Measurements from ENCODE around the gene SLC25A18. TPM values are rescaled to one million over a fixed set of nuclear protein-coding genes. Genes with fewer than 3 reads are reported as not detected.

SLC25A18 gene
- total and polyA plus RNA-seq, 7 experiments from 2014 or later: 0.08 TPM; not detected in 6

- Histone ChIP-seq H3K4me3 (ENCODE audit: low read length) (no peak overlapping the region), H3K4me1 (ENCODE audit: control insufficient read depth in 2 of 2, insufficient read depth in 2 of 2, low read length in 2 of 2) (no peaks in the 10 kb centered on the region), H3K27me3 (ENCODE audit: control insufficient read depth in 2 of 2, insufficient read depth in 2 of 2, low read length in 2 of 2) (no peaks in the 10 kb centered on the region), H3K36me3 (ENCODE audit: control insufficient read depth in 2 of 3, insufficient read depth in 3 of 3, low read length in 3 of 3) (peaks cover 14 to 82% (median 36%) of the 10 kb centered on the region in 3 experiments), H3K9me3 (ENCODE audit: control insufficient read depth in 2 of 3, low read length in 3 of 3) (no peaks in the 10 kb centered on the region), H3K27ac (ENCODE audit: low read depth, low read length) (no peak overlapping the region)
- peak overlapping the region in 3 of 9 donors; percentile 14 to 62 (median 25) for H3K27ac Mint-ChIP-seq
- peaks cover 24 to 53% (median 32%) of the 10 kb centered on the region in 5 donors for H3K36me3 Mint-ChIP-seq
- intact Hi-C loops (cut with micrococcal nuclease): no loop called here
- no peak overlapping the region for H3K4me3 Mint-ChIP-seq
- DNase-seq (no peak), ATAC-seq (no peak)
- H3K9me3 Mint-ChIP-seq: peaks cover 0 to 2% (median 0%) of the 10 kb centered on the region in 11 donors
- ChIA-PET POLR2A (no interaction called here), CTCF (no interaction called here)
- no peaks in the 10 kb centered on the region for H3K27me3 Mint-ChIP-seq
- peaks cover 0 to 10% (median 0%) of the 10 kb centered on the region in 7 donors for H3K4me1 Mint-ChIP-seq
Observed at GRCh38 chr22:17598318-17598717, 35.0 kb downstream of the SLC25A18 start.

DNA sequence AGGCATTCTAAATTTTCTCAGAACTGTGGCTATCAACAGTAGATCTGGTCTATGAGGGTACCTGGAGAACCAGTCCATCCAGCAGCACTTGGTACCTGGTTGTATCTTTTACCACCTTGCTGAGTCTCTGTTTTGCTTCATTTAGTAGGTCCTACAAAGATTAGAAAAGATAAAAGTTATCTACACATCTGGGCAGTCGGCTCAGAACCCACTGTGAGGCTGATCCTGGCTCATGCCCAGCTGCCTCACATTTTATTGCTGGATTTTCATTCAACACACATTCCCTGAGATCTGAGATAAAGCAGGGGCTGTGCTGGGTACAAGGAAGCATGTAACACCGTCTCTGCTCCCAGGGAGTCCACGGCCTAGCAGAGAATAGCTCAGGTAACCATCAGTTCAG lies 37.7 kb downstream of the SLC25A18 start:
- H3K9me3 Mint-ChIP-seq: peaks cover 0 to 2% (median 0%) of the 10 kb centered on the region in 11 donors
- peaks cover 13 to 67% (median 23%) of the 10 kb centered on the region in 3 experiments for H3K36me3 ChIP-seq (ENCODE audit: control insufficient read depth in 2 of 3, insufficient read depth in 3 of 3, low read length in 3 of 3)
- no peak for DNase-seq
- no peak overlapping the region for H3K27ac ChIP-seq (ENCODE audit: low read depth, low read length)
- H3K4me3 ChIP-seq (ENCODE audit: low read length): no peak overlapping the region
- peak overlapping the region in 6 of 9 donors; percentile 10 to 89 (median 45) for H3K27ac Mint-ChIP-seq
- no peak overlapping the region for H3K4me3 Mint-ChIP-seq
- ChIA-PET POLR2A (no interaction called here), CTCF (no interaction called here)
- no peaks in the 10 kb centered on the region for H3K27me3 Mint-ChIP-seq
- no peak for ATAC-seq
- no peaks in the 10 kb centered on the region for H3K9me3 ChIP-seq (ENCODE audit: control insufficient read depth in 2 of 3, low read length in 3 of 3)
- H3K36me3 Mint-ChIP-seq: peaks cover 19 to 38% (median 29%) of the 10 kb centered on the region in 5 donors
- peaks cover 0 to 13% (median 6%) of the 10 kb centered on the region in 7 donors for H3K4me1 Mint-ChIP-seq
- intact Hi-C loops (cut with micrococcal nuclease): no loop called here
- H3K27me3 ChIP-seq (ENCODE audit: control insufficient read depth in 2 of 2, insufficient read depth in 2 of 2, low read length in 2 of 2): no peaks in the 10 kb centered on the region
- H3K4me1 ChIP-seq (ENCODE audit: control insufficient read depth in 2 of 2, insufficient read depth in 2 of 2, low read length in 2 of 2): no peaks in the 10 kb centered on the region

GRCh38 chr22:17603668-17604067 lies 40.4 kb downstream of the SLC25A18 start:
- intact Hi-C loops (cut with micrococcal nuclease): no loop called here
- H3K4me1 Mint-ChIP-seq: peaks cover 0 to 16% (median 8%) of the 10 kb centered on the region in 7 donors
- no peak overlapping the region for H3K4me3 Mint-ChIP-seq
- peak overlapping the region in 3 of 9 donors; percentile 3 to 63 (median 25) for H3K27ac Mint-ChIP-seq
- Histone ChIP-seq H3K9me3 (ENCODE audit: control insufficient read depth in 2 of 3, low read length in 3 of 3) (no peaks in the 10 kb centered on the region), H3K4me3 (ENCODE audit: low read length) (no peak overlapping the region), H3K36me3 (ENCODE audit: control insufficient read depth in 2 of 3, insufficient read depth in 3 of 3, low read length in 3 of 3) (peaks cover 7 to 63% (median 15%) of the 10 kb centered on the region in 3 experiments), H3K27ac (ENCODE audit: low read depth, low read length) (no peak overlapping the region), H3K27me3 (ENCODE audit: control insufficient read depth in 2 of 2, insufficient read depth in 2 of 2, low read length in 2 of 2) (no peaks in the 10 kb centered on the region), H3K4me1 (ENCODE audit: control insufficient read depth in 2 of 2, insufficient read depth in 2 of 2, low read length in 2 of 2) (no peaks in the 10 kb centered on the region)
- peaks cover 5 to 13% (median 10%) of the 10 kb centered on the region in 5 donors for H3K36me3 Mint-ChIP-seq
- DNase-seq (no peak), ATAC-seq (no peak)
- POLR2A ChIA-PET: no interaction called here
- CTCF ChIA-PET: no interaction called here
- peaks cover 0 to 2% (median 0%) of the 10 kb centered on the region in 11 donors for H3K9me3 Mint-ChIP-seq
- H3K27me3 Mint-ChIP-seq: no peaks in the 10 kb centered on the region

- Mint-ChIP-seq H3K27me3 (no peaks in the 10 kb centered on the region), H3K4me3 (no peak overlapping the region), H3K27ac (peak overlapping the region in 1 of 9 donors; percentile 18), H3K36me3 (peaks cover 0 to 9% (median 4%) of the 10 kb centered on the region in 5 donors), H3K9me3 (no peaks in the 10 kb centered on the region), H3K4me1 (peaks cover 0 to 19% (median 10%) of the 10 kb centered on the region in 7 donors)
- no peak for ATAC-seq
- DNase-seq: no peak
- H3K27me3 ChIP-seq (ENCODE audit: control insufficient read depth in 2 of 2, insufficient read depth in 2 of 2, low read length in 2 of 2): no peaks in the 10 kb centered on the region
- ChIA-PET CTCF (no interaction called here), POLR2A (no interaction called here)
- H3K27ac ChIP-seq (ENCODE audit: low read depth, low read length): no peak overlapping the region
- no peaks in the 10 kb centered on the region for H3K4me1 ChIP-seq (ENCODE audit: control insufficient read depth in 2 of 2, insufficient read depth in 2 of 2, low read length in 2 of 2)
- peaks cover 18 to 51% (median 21%) of the 10 kb centered on the region in 3 experiments for H3K36me3 ChIP-seq (ENCODE audit: control insufficient read depth in 2 of 3, insufficient read depth in 3 of 3, low read length in 3 of 3)
- intact Hi-C loops (cut with micrococcal nuclease): no loop called here
- H3K9me3 ChIP-seq (ENCODE audit: control insufficient read depth in 2 of 3, low read length in 3 of 3): no peaks in the 10 kb centered on the region
- H3K4me3 ChIP-seq (ENCODE audit: low read length): no peak overlapping the region
Observed at GRCh38 chr22:17606496-17606895, 43.2 kb downstream of the SLC25A18 start.

DNA sequence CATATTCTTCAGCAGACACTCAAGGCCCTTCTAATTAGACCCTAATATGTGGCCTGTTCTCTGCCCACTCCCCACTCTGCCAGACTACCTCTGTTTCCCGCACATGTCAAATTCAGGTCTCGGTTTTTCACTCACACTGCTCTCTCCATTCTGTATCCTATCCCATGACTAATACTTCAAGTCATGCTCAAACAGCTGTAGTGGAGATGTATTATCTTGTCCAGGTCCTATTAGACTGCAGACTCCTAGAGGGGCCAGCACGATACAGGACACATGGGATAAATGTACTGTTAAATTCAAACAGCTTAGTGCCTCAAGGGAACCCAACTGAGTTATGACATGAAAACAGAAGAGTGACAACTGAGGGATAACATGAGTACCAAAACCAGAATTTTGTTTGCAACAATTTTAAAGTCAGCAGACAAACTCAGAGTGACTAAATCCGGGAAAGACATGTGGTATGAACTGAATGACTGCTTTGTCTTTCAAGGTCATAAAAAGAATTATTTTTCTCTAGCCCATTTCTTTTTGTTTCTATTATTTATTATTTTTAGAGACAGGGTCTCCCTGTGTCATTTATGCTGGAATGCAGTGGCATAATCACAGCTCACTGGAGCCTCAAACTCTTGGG lies 44.7 kb downstream of the SLC25A18 start:
- ChIA-PET CTCF (interaction anchor here (0.6 kb wide), 1 partner anchor 163 kb away, joined by 6 read pairs; no protein-coding TSS in a partner anchor), POLR2A (interaction anchor here (0.6 kb wide), 1 partner anchor 19 kb away, joined by 3 read pairs; no protein-coding TSS in a partner anchor)
- Histone ChIP-seq H3K4me3 (ENCODE audit: low read length) (no peak overlapping the region), H3K27ac (ENCODE audit: low read depth, low read length) (no peak overlapping the region), H3K9me3 (ENCODE audit: control insufficient read depth in 2 of 3, low read length in 3 of 3) (no peaks in the 10 kb centered on the region), H3K36me3 (ENCODE audit: control insufficient read depth in 2 of 3, insufficient read depth in 3 of 3, low read length in 3 of 3) (peaks cover 23 to 63% (median 32%) of the 10 kb centered on the region in 3 experiments), H3K4me1 (ENCODE audit: control insufficient read depth in 2 of 2, insufficient read depth in 2 of 2, low read length in 2 of 2) (no peaks in the 10 kb centered on the region), H3K27me3 (ENCODE audit: control insufficient read depth in 2 of 2, insufficient read depth in 2 of 2, low read length in 2 of 2) (no peaks in the 10 kb centered on the region)
- Mint-ChIP-seq H3K27ac (no peak overlapping the region), H3K4me1 (peaks cover 3 to 29% (median 10%) of the 10 kb centered on the region in 7 donors), H3K9me3 (no peaks in the 10 kb centered on the region), H3K36me3 (peaks cover 3 to 19% (median 9%) of the 10 kb centered on the region in 5 donors), H3K4me3 (no peak overlapping the region), H3K27me3 (no peaks in the 10 kb centered on the region)
- no peak for ATAC-seq
- no peak for DNase-seq
- intact Hi-C loops (cut with micrococcal nuclease): no loop called here

GRCh38 chr22:17612057-17612456 lies 48.8 kb downstream of the SLC25A18 start:
- H3K4me3 ChIP-seq (ENCODE audit: low read length): no peak overlapping the region
- H3K9me3 Mint-ChIP-seq: no peaks in the 10 kb centered on the region
- no peaks in the 10 kb centered on the region for H3K27me3 ChIP-seq (ENCODE audit: control insufficient read depth in 2 of 2, insufficient read depth in 2 of 2, low read length in 2 of 2)
- no peak overlapping the region for H3K4me3 Mint-ChIP-seq
- H3K36me3 Mint-ChIP-seq: peaks cover 3 to 23% (median 9%) of the 10 kb centered on the region in 5 donors
- ATAC-seq: no peak
- no peak overlapping the region for H3K27ac ChIP-seq (ENCODE audit: low read depth, low read length)
- DNase-seq: no peak
- H3K4me1 ChIP-seq (ENCODE audit: control insufficient read depth in 2 of 2, insufficient read depth in 2 of 2, low read length in 2 of 2): no peaks in the 10 kb centered on the region
- H3K4me1 Mint-ChIP-seq: peaks cover 0 to 20% (median 6%) of the 10 kb centered on the region in 7 donors
- no peaks in the 10 kb centered on the region for H3K9me3 ChIP-seq (ENCODE audit: control insufficient read depth in 2 of 3, low read length in 3 of 3)
- H3K27ac Mint-ChIP-seq: peak overlapping the region in 1 of 9 donors; percentile 16
- ChIA-PET POLR2A (no interaction called here), CTCF (no interaction called here)
- no peaks in the 10 kb centered on the region for H3K27me3 Mint-ChIP-seq
- intact Hi-C loops (cut with micrococcal nuclease): no loop called here
- peaks cover 18 to 52% (median 32%) of the 10 kb centered on the region in 3 experiments for H3K36me3 ChIP-seq (ENCODE audit: control insufficient read depth in 2 of 3, insufficient read depth in 3 of 3, low read length in 3 of 3)

DNA sequence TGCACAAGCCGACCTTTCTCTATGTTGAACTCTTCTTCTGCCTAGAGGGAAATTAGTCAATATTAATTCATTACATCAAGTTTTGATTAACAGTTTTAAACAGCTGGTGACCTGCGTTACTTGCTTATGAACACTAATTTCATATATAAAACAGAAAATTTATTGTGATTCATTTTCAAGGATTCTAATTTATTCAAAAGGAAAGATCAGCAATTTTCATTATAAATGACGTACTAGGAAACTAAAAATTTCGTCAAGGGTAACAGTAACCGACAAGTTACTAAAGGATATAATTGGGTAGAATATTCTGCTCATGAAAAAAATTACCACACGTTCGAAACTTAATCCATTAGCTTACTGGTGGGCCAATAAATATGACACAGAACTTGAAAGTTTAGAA lies 50.0 kb downstream of the SLC25A18 start:
- Histone ChIP-seq H3K9me3 (ENCODE audit: control insufficient read depth in 2 of 3, low read length in 3 of 3) (no peaks in the 10 kb centered on the region), H3K36me3 (ENCODE audit: control insufficient read depth in 2 of 3, insufficient read depth in 3 of 3, low read length in 3 of 3) (peaks cover 18 to 50% (median 28%) of the 10 kb centered on the region in 3 experiments), H3K27me3 (ENCODE audit: control insufficient read depth in 2 of 2, insufficient read depth in 2 of 2, low read length in 2 of 2) (no peaks in the 10 kb centered on the region), H3K4me3 (ENCODE audit: low read length) (no peak overlapping the region), H3K4me1 (ENCODE audit: control insufficient read depth in 2 of 2, insufficient read depth in 2 of 2, low read length in 2 of 2) (no peaks in the 10 kb centered on the region), H3K27ac (ENCODE audit: low read depth, low read length) (no peak overlapping the region)
- Mint-ChIP-seq H3K36me3 (peaks cover 3 to 27% (median 9%) of the 10 kb centered on the region in 5 donors), H3K27ac (peak overlapping the region in 1 of 9 donors; percentile 54), H3K9me3 (no peaks in the 10 kb centered on the region), H3K4me3 (no peak overlapping the region), H3K4me1 (peaks cover 0 to 20% (median 6%) of the 10 kb centered on the region in 7 donors), H3K27me3 (no peaks in the 10 kb centered on the region)
- intact Hi-C loops (cut with micrococcal nuclease): no loop called here
- CTCF ChIA-PET: no interaction called here
- POLR2A ChIA-PET: no interaction called here
- ATAC-seq (no peak), DNase-seq (no peak)
